CD14-positive monocyte (primary cell): ENCODE measurements around the gene LDLRAD4. TPM values are rescaled to one million over a fixed set of nuclear protein-coding genes. Genes with fewer than 3 reads are reported as not detected.

Experiments
- DNase-seq, 3 donors: peaks; one replicate each; pipeline ENCODE4 v3.0.0-alpha.2; 2011 to 2022
- H2AFZ ChIP-seq: 2 replicates; pipeline ENCODE4 v1.6.0; 2012; ENCODE audit warnings: mild to moderate bottlenecking, low read depth, low read length, inconsistent platforms; ENCODE audit not compliant: insufficient read depth, poor library complexity, severe bottlenecking
- H3K27ac ChIP-seq, 2 donors: 1 replicate in 1 of 2; 2 replicates in 1 of 2; pipeline ENCODE4 v1.5.1; 2012 to 2013; ENCODE audit warnings: low read length in 2 of 2, control low read depth in 1 of 2, inconsistent platforms in 1 of 2, low read depth in 1 of 2, mild to moderate bottlenecking in 1 of 2
- H3K27me3 ChIP-seq, 2 donors: one replicate each; pipeline versions ENCODE4 v1.6.0 to v1.6.1; 2011 to 2013; ENCODE audit warnings: low read length in 2 of 2; ENCODE audit not compliant: control insufficient read depth in 2 of 2, insufficient read depth in 2 of 2
- H3K36me3 ChIP-seq, 2 donors: replicated peaks in 1 of 2; 1 replicate in 1 of 2; 2 replicates in 1 of 2; pipeline versions ENCODE4 v1.5.1 to v1.6.1; 2012 to 2013; ENCODE audit warnings: low read length in 2 of 2, control low read depth in 1 of 2, inconsistent platforms in 1 of 2, mild to moderate bottlenecking in 1 of 2; ENCODE audit not compliant: insufficient read depth in 2 of 2, control insufficient read depth in 1 of 2
- H3K4me1 ChIP-seq, 2 donors: 1 replicate in 1 of 2; 2 replicates in 1 of 2; pipeline versions ENCODE4 v1.5.1 to v1.6.1; 2012 to 2013; ENCODE audit warnings: low read length in 2 of 2, control low read depth in 1 of 2, inconsistent platforms in 1 of 2, mild to moderate bottlenecking in 1 of 2, moderate library complexity in 1 of 2; ENCODE audit not compliant: insufficient read depth in 2 of 2, control insufficient read depth in 1 of 2
- H3K4me2 ChIP-seq: replicated peaks from 2 replicates; pipeline ENCODE3; 2012; ENCODE audit warnings: low read length, moderate library complexity, mild to moderate bottlenecking; ENCODE audit not compliant: poor library complexity, severe bottlenecking; ENCODE audit errors: extremely low read depth
- H3K4me3 ChIP-seq, 3 experiments: fragments of 200-600 bp in 1 of 3; sonication (generic) in 1 of 3; replicated peaks in 1 of 3; 1 replicate in 2 of 3; 2 replicates in 1 of 3; pipeline ENCODE4 v1.5.1; 2011 to 2013; ENCODE audit warnings: low read length in 3 of 3, mild to moderate bottlenecking in 3 of 3, control low read depth in 2 of 3, low read depth in 2 of 3, inconsistent platforms in 1 of 3, moderate library complexity in 1 of 3
- H3K79me2 ChIP-seq: 2 replicates; pipeline ENCODE4 v1.6.0; 2012; ENCODE audit warnings: mild to moderate bottlenecking, control low read depth, inconsistent platforms, low read length, moderate library complexity; ENCODE audit not compliant: insufficient read depth
- H3K9ac ChIP-seq: 2 replicates; pipeline ENCODE4 v1.6.0; 2017; ENCODE audit warnings: low read length, mild to moderate bottlenecking; ENCODE audit not compliant: insufficient read depth, poor library complexity, severe bottlenecking
- H3K9me3 ChIP-seq, 2 donors: replicated peaks in 1 of 2; 1 replicate in 1 of 2; 2 replicates in 1 of 2; pipeline versions ENCODE4 v1.5.1 to v1.6.1; 2012 to 2013; ENCODE audit warnings: low read length in 2 of 2, control low read depth in 1 of 2; ENCODE audit not compliant: control insufficient read depth in 1 of 2, insufficient read depth in 1 of 2
- H4K20me1 ChIP-seq: 2 replicates; pipeline ENCODE4 v1.6.0; 2012; ENCODE audit warnings: mild to moderate bottlenecking, low read length, control low read depth, moderate library complexity; ENCODE audit not compliant: insufficient read depth
- H3K27ac Mint-ChIP-seq, 7 donors: one replicate each; pipeline ENCODE4 v1.8.0; 2020; ENCODE audit warnings: mild to moderate bottlenecking in 7 of 7, mixed read lengths in 7 of 7, moderate library complexity in 6 of 7, inconsistent platforms in 2 of 7
- H3K27me3 Mint-ChIP-seq, 3 donors: one replicate each; pipeline ENCODE4 v1.8.0; 2021 to 2022; ENCODE audit warnings: low read depth in 3 of 3, mild to moderate bottlenecking in 3 of 3, mixed read lengths in 3 of 3, moderate library complexity in 3 of 3, inconsistent platforms in 1 of 3
- H3K36me3 Mint-ChIP-seq, 2 donors: one replicate each; pipeline ENCODE4 v1.8.0; 2020; ENCODE audit warnings: mixed read lengths in 2 of 2, inconsistent platforms in 1 of 2, mild to moderate bottlenecking in 1 of 2
- H3K4me1 Mint-ChIP-seq: one replicate; pipeline ENCODE4 v1.8.0; 2020; ENCODE audit warnings: mild to moderate bottlenecking, mixed read lengths
- H3K4me3 Mint-ChIP-seq, 2 donors: one replicate each; pipeline ENCODE4 v1.8.0; 2020; ENCODE audit warnings: mild to moderate bottlenecking in 2 of 2, mixed read lengths in 2 of 2, moderate library complexity in 1 of 2
- H3K9me3 Mint-ChIP-seq, 7 donors: one replicate each; pipeline ENCODE4 v1.8.0; 2020 to 2022; ENCODE audit warnings: mixed read lengths in 7 of 7, mild to moderate bottlenecking in 6 of 7, moderate library complexity in 6 of 7, inconsistent platforms in 2 of 7
- WGBS: methylation state at CpG from one replicate; pipeline ENCODE4 v1.1.5; 2013; ENCODE audit warnings: missing lambda C conversion rate; ENCODE audit not compliant: insufficient coverage; 5-methylcytosine and 5-hydroxymethylcytosine counted together
- intact Hi-C, 2 donors: fragments of 100-400 bp; cut with micrococcal nuclease; formaldehyde crosslinking; loops; one replicate each; pipeline versions ENCODE4 v1.15.0 to v1.15.1; 2023
- polyA plus RNA-seq, 3 donors: library from polyadenylated mRNA; depleted of rRNA in 1 of 3; unstranded in 2 of 3; stranded (reverse) in 1 of 3; fragments of 300-500 nt in 2 of 3; fragments of >200 nt in 1 of 3; fragmentation: Illumina TruSeq in 2 of 3; gene quantifications; 1 replicate in 2 of 3; 2 replicates in 1 of 3; pipeline ENCODE4 v1.2.3, GENCODE V29; 2012 to 2021
- TF ChIP-seq, protein P1 (sequence below): fragments of 200-600 bp; IDR thresholded peaks from one replicate; pipeline ENCODE4 v1.8.0; 2022; ENCODE audit warnings: antibody characterized with exemption, mild to moderate bottlenecking

The LDLRAD4 gene
- polyA plus RNA-seq, 3 donors, result 13.5 to 15.4 (median 13.8) TPM

DNA sequence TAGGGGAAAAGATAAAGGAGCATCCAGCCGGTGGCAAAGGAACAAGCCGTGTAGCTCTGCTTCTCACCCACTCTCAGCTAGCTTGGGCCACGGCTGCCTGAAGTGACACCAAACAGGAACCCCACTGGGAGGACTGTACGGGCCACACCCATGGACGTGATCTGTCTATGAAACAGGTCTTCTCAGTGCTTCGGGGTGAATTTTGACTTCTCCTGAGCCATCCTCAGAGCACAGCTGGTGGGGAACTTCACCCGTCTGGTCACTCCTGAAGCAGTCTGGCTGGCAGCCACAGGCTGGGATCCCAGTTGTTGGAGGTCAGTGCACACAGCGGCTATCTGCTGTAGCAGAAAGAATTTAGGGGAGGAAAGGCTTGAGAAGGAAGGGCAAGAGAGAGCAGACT is 284.0 kb downstream of the LDLRAD4 start:
- no peak for DNase-seq
- Histone ChIP-seq H3K9me3 (peaks cover 21 to 22% of the 10 kb centered on the region in 2 donors), H4K20me1 (peaks cover 3% of the 10 kb centered on the region), H3K27ac (no peak overlapping the region), H3K79me2 (no peaks in the 10 kb centered on the region), H3K4me3 (no peak overlapping the region), H3K4me2 (no peak overlapping the region), H2AFZ (no peak overlapping the region), H3K27me3 (no peaks in the 10 kb centered on the region), H3K9ac (no peak overlapping the region), H3K36me3 (peaks cover 6 to 17% of the 10 kb centered on the region in 2 donors), H3K4me1 (no peaks in the 10 kb centered on the region)
- intact Hi-C loops, result no loop called here
- Mint-ChIP-seq H3K27me3 (peaks cover 0 to 6% (median 2%) of the 10 kb centered on the region in 3 donors), H3K27ac (peak overlapping the region in 1 of 7 donors; percentile 8), H3K4me3 (no peak overlapping the region), H3K36me3 (peaks cover 21 to 26% of the 10 kb centered on the region in 2 donors), H3K4me1 (peaks cover 6% of the 10 kb centered on the region), H3K9me3 (peaks cover 17 to 23% (median 20%) of the 10 kb centered on the region in 7 donors)
- TF ChIP-seq, protein P1, sequence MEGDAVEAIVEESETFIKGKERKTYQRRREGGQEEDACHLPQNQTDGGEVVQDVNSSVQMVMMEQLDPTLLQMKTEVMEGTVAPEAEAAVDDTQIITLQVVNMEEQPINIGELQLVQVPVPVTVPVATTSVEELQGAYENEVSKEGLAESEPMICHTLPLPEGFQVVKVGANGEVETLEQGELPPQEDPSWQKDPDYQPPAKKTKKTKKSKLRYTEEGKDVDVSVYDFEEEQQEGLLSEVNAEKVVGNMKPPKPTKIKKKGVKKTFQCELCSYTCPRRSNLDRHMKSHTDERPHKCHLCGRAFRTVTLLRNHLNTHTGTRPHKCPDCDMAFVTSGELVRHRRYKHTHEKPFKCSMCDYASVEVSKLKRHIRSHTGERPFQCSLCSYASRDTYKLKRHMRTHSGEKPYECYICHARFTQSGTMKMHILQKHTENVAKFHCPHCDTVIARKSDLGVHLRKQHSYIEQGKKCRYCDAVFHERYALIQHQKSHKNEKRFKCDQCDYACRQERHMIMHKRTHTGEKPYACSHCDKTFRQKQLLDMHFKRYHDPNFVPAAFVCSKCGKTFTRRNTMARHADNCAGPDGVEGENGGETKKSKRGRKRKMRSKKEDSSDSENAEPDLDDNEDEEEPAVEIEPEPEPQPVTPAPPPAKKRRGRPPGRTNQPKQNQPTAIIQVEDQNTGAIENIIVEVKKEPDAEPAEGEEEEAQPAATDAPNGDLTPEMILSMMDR, result no peak
- 74% methylated on average over 7 of the region's 8 CpGs for WGBS

DNA sequence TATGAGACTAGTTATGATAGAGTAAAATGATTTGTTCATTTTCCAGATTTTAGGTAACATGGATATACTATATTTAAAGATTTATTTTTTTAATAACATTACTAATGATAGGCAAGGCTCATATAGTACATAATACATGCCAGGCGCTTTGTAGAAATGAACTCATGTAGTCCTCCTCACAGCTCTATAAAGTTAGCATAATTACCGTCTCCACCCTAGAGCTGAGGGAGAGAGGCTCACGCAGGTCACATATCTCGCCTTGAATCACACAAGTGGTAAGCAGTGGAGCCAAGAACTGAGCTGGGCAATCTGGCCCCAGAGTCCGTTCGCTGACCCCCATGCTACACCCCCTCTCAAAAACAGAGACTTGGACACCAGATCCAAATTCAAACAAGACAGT is 285.3 kb downstream of the LDLRAD4 start:
- Mint-ChIP-seq H3K27ac (no peak overlapping the region), H3K27me3 (peaks cover 0 to 6% (median 2%) of the 10 kb centered on the region in 3 donors), H3K9me3 (peaks cover 8 to 12% (median 10%) of the 10 kb centered on the region in 7 donors), H3K36me3 (peaks cover 9 to 20% of the 10 kb centered on the region in 2 donors), H3K4me3 (no peak overlapping the region), H3K4me1 (peaks cover 6% of the 10 kb centered on the region)
- no peak overlapping the region for H3K27ac ChIP-seq
- H4K20me1 ChIP-seq, result peaks cover 3% of the 10 kb centered on the region
- H3K79me2 ChIP-seq, result no peaks in the 10 kb centered on the region
- H3K36me3 ChIP-seq, result peaks cover 0 to 4% of the 10 kb centered on the region in 2 donors
- no peak for DNase-seq
- no peak overlapping the region for H3K4me2 ChIP-seq
- no peaks in the 10 kb centered on the region for H3K4me1 ChIP-seq
- no peak overlapping the region for H3K4me3 ChIP-seq
- intact Hi-C loops, result no loop called here
- WGBS, result 89% methylated on average over 4 of the region's 6 CpGs
- H2AFZ ChIP-seq, result no peak overlapping the region
- peaks cover 8 to 9% of the 10 kb centered on the region in 2 donors for H3K9me3 ChIP-seq
- H3K27me3 ChIP-seq, result no peaks in the 10 kb centered on the region
- no peak overlapping the region for H3K9ac ChIP-seq
- TF ChIP-seq, protein P1, result no peak
